Esophagus muscularis mucosa (tissue), 4 donors: ENCODE data around the gene SLC25A25. TPM values are rescaled to one million over a fixed set of nuclear protein-coding genes. Genes with fewer than 3 reads are reported as not detected.

Experiments used
- DNase-seq: peaks from one replicate; pipeline ENCODE4 v3.0.0-alpha.2; 2017; ENCODE audit errors: extremely low spot score
- H3K27ac ChIP-seq, 4 donors: fragments of 200-600 bp; sonication (generic); replicated peaks in 1 of 4; 1 replicate in 3 of 4; 2 replicates in 1 of 4; pipeline ENCODE4 v1.5.1; 2016 to 2019; ENCODE audit warnings: mild to moderate bottlenecking in 1 of 4
- H3K27me3 ChIP-seq, 4 donors: fragments of 200-600 bp; sonication (generic); one replicate each; pipeline versions ENCODE4 v1.5.1 to v1.6.0; 2016 to 2019
- H3K36me3 ChIP-seq, 4 donors: fragments of 200-600 bp; sonication (generic); one replicate each; pipeline ENCODE4 v1.5.1; 2016 to 2019
- H3K4me1 ChIP-seq, 4 donors: fragments of 200-600 bp; sonication (generic); one replicate each; pipeline ENCODE4 v1.5.1; 2016 to 2019
- H3K4me3 ChIP-seq, 4 donors: fragments of 200-600 bp; sonication (generic); 1 replicate in 2 of 4; 2 replicates in 2 of 4; pipeline ENCODE4 v1.5.1; 2016 to 2019; ENCODE audit warnings: mild to moderate bottlenecking in 4 of 4, moderate library complexity in 1 of 4
- H3K9me3 ChIP-seq, 4 donors: fragments of 200-600 bp; sonication (generic); 1 replicate in 3 of 4; 2 replicates in 1 of 4; pipeline ENCODE4 v1.5.1; 2016 to 2019
- CTCF ChIP-seq, 3 experiments: fragments of 200-600 bp in 2 of 3; fragments of 450-650 bp in 1 of 3; sonication (generic) in 2 of 3; IDR thresholded peaks; one replicate each; pipeline ENCODE4 v1.5.1; 2017 to 2019; ENCODE audit warnings: antibody characterized with exemption in 3 of 3, mild to moderate bottlenecking in 2 of 3, moderate library complexity in 1 of 3
- EP300 ChIP-seq: sonication (generic); formaldehyde crosslinking; IDR thresholded peaks from one replicate; pipeline ENCODE4 v1.6.1; 2017; ENCODE audit warnings: antibody characterized with exemption
- POLR2A ChIP-seq: fragments of 450-650 bp; IDR thresholded peaks from one replicate; pipeline ENCODE4 v1.6.1; 2017; ENCODE audit warnings: antibody characterized with exemption, moderate library complexity, mild to moderate bottlenecking, low read depth
- POLR2AphosphoS5 ChIP-seq, 2 donors: sonication (generic); formaldehyde crosslinking; IDR thresholded peaks; one replicate each; pipeline ENCODE4 v1.6.1; 2017; ENCODE audit warnings: antibody characterized with exemption in 2 of 2
- WGBS: methylation state at CpG from one replicate; pipeline ENCODE4 v1.1.5; 2018; 5-methylcytosine and 5-hydroxymethylcytosine counted together
- intact Hi-C: fragments of 100-400 bp; cut with DNase I; formaldehyde crosslinking; loops from one replicate; pipeline ENCODE4 v1.15.1; 2023
- total RNA-seq, 4 donors: library from RNA; depleted of rRNA; stranded (reverse); fragments of >200 nt; gene quantifications; one replicate each; pipeline versions ENCODE4 v1.1.0 to v1.2.1, GENCODE V29; 2016

SLC25A25 gene
- total RNA-seq, 4 donors from 2014 or later: 14.5 to 140 (median 21.3) TPM

GRCh38 chr9:128073253-128073886, 5.3 kb downstream of the SLC25A25 start:
- Histone ChIP-seq H3K4me1 (peaks cover 57 to 88% (median 78%) of the 10 kb centered on the region in 4 donors), H3K27ac (peak overlapping the region; percentile 97 to 99 (median 98)), H3K27me3 (no peaks in the 10 kb centered on the region), H3K9me3 (no peaks in the 10 kb centered on the region), H3K36me3 (no peaks in the 10 kb centered on the region), H3K4me3 (no peak overlapping the region)
- intact Hi-C loops: no loop called here
- no peak for TF ChIP-seq EP300
- WGBS: 76% methylated on average over 7 of the region's 7 CpGs
- no peak for DNase-seq

GRCh38 chr9:128077847-128078503, 9.9 kb downstream of the SLC25A25 start:
- Histone ChIP-seq H3K9me3 (no peaks in the 10 kb centered on the region), H3K4me1 (peaks cover 59 to 89% (median 80%) of the 10 kb centered on the region in 4 donors), H3K4me3 (no peak overlapping the region), H3K27me3 (no peaks in the 10 kb centered on the region), H3K27ac (peak overlapping the region; percentile 14 to 31 (median 24)), H3K36me3 (no peaks in the 10 kb centered on the region)
- DNase-seq: no peak
- 94% methylated on average over 7 of the region's 7 CpGs for WGBS
- TF ChIP-seq POLR2A (no peak), EP300 (no peak), CTCF (IDR thresholded peaks at IDR 0.05) (no peak), POLR2AphosphoS5 (IDR thresholded peaks at IDR 0.05) (no peak)
- intact Hi-C loops: no loop called here

GRCh38 chr9:128078504-128079434, 10.7 kb downstream of the SLC25A25 start:
- no peak overlapping the region for H3K4me3 ChIP-seq
- no peaks in the 10 kb centered on the region for H3K9me3 ChIP-seq
- no peak for DNase-seq
- H3K27ac ChIP-seq: peak overlapping the region; percentile 14 to 31 (median 24)
- peaks cover 52 to 83% (median 74%) of the 10 kb centered on the region in 4 donors for H3K4me1 ChIP-seq
- H3K27me3 ChIP-seq: no peaks in the 10 kb centered on the region
- TF ChIP-seq EP300: no peak
- TF ChIP-seq CTCF (IDR thresholded peaks at IDR 0.05): no peak
- no peak for TF ChIP-seq POLR2A
- no peak for TF ChIP-seq POLR2AphosphoS5 (IDR thresholded peaks at IDR 0.05)
- no peaks in the 10 kb centered on the region for H3K36me3 ChIP-seq
- intact Hi-C loops: no loop called here
- WGBS: 78% methylated on average over 11 of the region's 11 CpGs

GRCh38 chr9:128080206-128080605, 12.2 kb downstream of the SLC25A25 start:
- Histone ChIP-seq H3K4me1 (peaks cover 41 to 74% (median 64%) of the 10 kb centered on the region in 4 donors), H3K27me3 (no peaks in the 10 kb centered on the region), H3K36me3 (no peaks in the 10 kb centered on the region), H3K27ac (peak overlapping the region in 3 of 4 donors; percentile 68 to 77 (median 73)), H3K4me3 (no peak overlapping the region), H3K9me3 (no peaks in the 10 kb centered on the region)
- 93% methylated on average over 5 of the region's 5 CpGs for WGBS
- TF ChIP-seq POLR2A: no peak
- no peak for TF ChIP-seq CTCF (IDR thresholded peaks at IDR 0.05)
- no peak for TF ChIP-seq POLR2AphosphoS5 (IDR thresholded peaks at IDR 0.05)
- no peak for TF ChIP-seq EP300
- intact Hi-C loops: no loop called here
- no peak for DNase-seq

- DNase-seq: no peak
- 31% methylated on average over 3 of the region's 3 CpGs for WGBS
- H3K4me1 ChIP-seq: peaks cover 36 to 67% (median 59%) of the 10 kb centered on the region in 4 donors
- no peaks in the 10 kb centered on the region for H3K9me3 ChIP-seq
- intact Hi-C loops: no loop called here
- H3K36me3 ChIP-seq: peaks cover 0 to 4% (median 0%) of the 10 kb centered on the region in 4 donors
- no peak overlapping the region for H3K4me3 ChIP-seq
- peak overlapping the region; percentile 68 to 77 (median 75) for H3K27ac ChIP-seq
- no peaks in the 10 kb centered on the region for H3K27me3 ChIP-seq
- TF ChIP-seq EP300: no peak
- no peak for TF ChIP-seq CTCF (IDR thresholded peaks at IDR 0.05)
- no peak for TF ChIP-seq POLR2A
- TF ChIP-seq POLR2AphosphoS5 (IDR thresholded peaks at IDR 0.05): no peak
Observed at GRCh38 chr9:128081056-128081455, 13.0 kb downstream of the SLC25A25 start.
